H1 (cell line): ENCODE results near the gene STRIP2. TPM values are rescaled to one million over a fixed set of nuclear protein-coding genes. Genes with fewer than 3 reads are reported as not detected.

Experiments
- CTCF ChIA-PET: fragments of 300-600 bp; sonication (Branson Sonifier 250); formaldehyde crosslinking; loops from one replicate; lab custom pipeline; 2021; ENCODE audit not compliant: partially characterized antibody; lab: Charles Lee
- POLR2A ChIA-PET: fragments of 300-600 bp; sonication (Branson Sonifier 250); formaldehyde crosslinking; loops from one replicate; lab custom pipeline; 2021; ENCODE audit warnings: inconsistent platforms; ENCODE audit not compliant: partially characterized antibody; lab: Charles Lee
- DNase-seq, 2 experiments: peaks; one replicate each; pipeline versions ENCODE4 v3.0.0 to v3.0.0-alpha.2; 2010 to 2022; ENCODE audit warnings: low spot score in 2 of 2, low read depth in 1 of 2, mixed read lengths in 1 of 2
- FAIRE-seq: peaks from 2 replicates; lab custom pipeline; 2011; peaks lifted over from hg19 to GRCh38; lab: Jason Lieb, UNC
- H2AFZ ChIP-seq: 2 replicates; pipeline ENCODE4 v1.8.1; 2012; ENCODE audit warnings: low read length, inconsistent platforms
- H2AK5ac ChIP-seq: 2 replicates; pipeline ENCODE4 v1.6.1; 2013; ENCODE audit warnings: low read depth, low read length
- H2BK120ac ChIP-seq: replicated peaks from 2 replicates; pipeline ENCODE3; 2013; ENCODE audit warnings: low read depth, low read length, inconsistent platforms
- H2BK12ac ChIP-seq: 2 replicates; pipeline ENCODE4 v1.6.1; 2013; ENCODE audit warnings: low read depth, low read length
- H2BK15ac ChIP-seq: 2 replicates; pipeline ENCODE4 v1.6.1; 2013; ENCODE audit warnings: low read length
- H2BK20ac ChIP-seq: 2 replicates; pipeline ENCODE4 v1.6.1; 2013; ENCODE audit warnings: low read length
- H2BK5ac ChIP-seq: 2 replicates; pipeline ENCODE4 v1.6.1; 2013; ENCODE audit warnings: low read depth, low read length
- H3K14ac ChIP-seq: 2 replicates; pipeline ENCODE4 v1.6.1; 2013; ENCODE audit warnings: inconsistent platforms; ENCODE audit not compliant: insufficient read length
- H3K18ac ChIP-seq: 2 replicates; pipeline ENCODE4 v1.6.1; 2013; ENCODE audit warnings: low read length; ENCODE audit errors: extremely low read depth
- H3K23ac ChIP-seq: 2 replicates; pipeline ENCODE4 v1.6.1; 2013; ENCODE audit warnings: inconsistent platforms; ENCODE audit not compliant: insufficient read length
- H3K23me2 ChIP-seq: 2 replicates; pipeline ENCODE4 v1.6.1; 2013; ENCODE audit warnings: low read depth, low read length
- H3K27ac ChIP-seq: 2 replicates; pipeline ENCODE4 v1.6.1; 2011; ENCODE audit warnings: low read depth, low read length, inconsistent platforms
- H3K27me3 ChIP-seq, 4 experiments: replicated peaks in 1 of 4; 1 replicate in 1 of 4; 2 replicates in 3 of 4; pipeline versions ENCODE4 v1.6.1 to v1.8.1; 2011 to 2013; ENCODE audit warnings: low read length in 3 of 4, mild to moderate bottlenecking in 3 of 4, inconsistent platforms in 2 of 4, mixed read lengths in 2 of 4, moderate library complexity in 1 of 4; ENCODE audit not compliant: control insufficient read depth in 3 of 4, insufficient read depth in 3 of 4; ENCODE audit errors: extremely low read depth in 1 of 4
- H3K36me3 ChIP-seq, 4 experiments: 2 replicates each; pipeline versions ENCODE4 v1.6.1 to v1.8.1; 2011 to 2013; ENCODE audit warnings: mild to moderate bottlenecking in 4 of 4, low read length in 3 of 4, moderate library complexity in 2 of 4, control low read depth in 1 of 4, inconsistent platforms in 1 of 4; ENCODE audit not compliant: insufficient read depth in 4 of 4, control insufficient read depth in 2 of 4
- H3K4ac ChIP-seq: replicated peaks from 2 replicates; pipeline ENCODE3; 2013; ENCODE audit warnings: low read length, low read depth, mixed read lengths, inconsistent platforms; ENCODE audit not compliant: insufficient read length
- H3K4me1 ChIP-seq, 4 experiments: replicated peaks in 1 of 4; 1 replicate in 1 of 4; 2 replicates in 3 of 4; pipeline versions ENCODE4 v1.6.1 to v1.8.1; 2011 to 2013; ENCODE audit warnings: low read length in 3 of 4, inconsistent platforms in 2 of 4, mixed read lengths in 1 of 4; ENCODE audit not compliant: insufficient read depth in 4 of 4, control insufficient read depth in 3 of 4
- H3K4me2 ChIP-seq, 2 experiments: 2 replicates each; pipeline versions ENCODE4 v1.6.1 to v1.8.1; 2011 to 2013; ENCODE audit warnings: low read depth in 2 of 2, low read length in 2 of 2, control low read depth in 1 of 2, inconsistent platforms in 1 of 2, mild to moderate bottlenecking in 1 of 2; ENCODE audit not compliant: insufficient read depth in 1 of 2
- H3K4me3 ChIP-seq, 4 experiments: fragments of 200-600, 300-600 bp in 1 of 4; sonication (generic), shearing (Covaris generic), sonication (Bioruptor Twin) in 1 of 4; 2 replicates each; pipeline versions ENCODE4 v1.5.1 to v1.8.1; 2011 to 2016; ENCODE audit warnings: low read length in 4 of 4, low read depth in 3 of 4, control low read depth in 2 of 4, inconsistent platforms in 2 of 4, mild to moderate bottlenecking in 2 of 4, mixed read lengths in 1 of 4, moderate library complexity in 1 of 4; ENCODE audit not compliant: insufficient read depth in 2 of 4; ENCODE audit errors: extremely low read depth in 1 of 4
- H3K56ac ChIP-seq: replicated peaks from 2 replicates; pipeline ENCODE3; 2013; ENCODE audit warnings: low read depth, mild to moderate bottlenecking, mixed read lengths, low read length, inconsistent platforms; ENCODE audit not compliant: insufficient read length
- H3K79me1 ChIP-seq: 2 replicates; pipeline ENCODE4 v1.6.1; 2013; ENCODE audit warnings: low read depth, low read length, control low read depth
- H3K79me2 ChIP-seq, 2 experiments: 2 replicates each; pipeline versions ENCODE4 v1.6.1 to v1.8.1; 2012 to 2013; ENCODE audit warnings: low read length in 2 of 2, mild to moderate bottlenecking in 2 of 2, inconsistent platforms in 1 of 2; ENCODE audit not compliant: insufficient read depth in 2 of 2, control insufficient read depth in 1 of 2
- H3K9ac ChIP-seq, 4 experiments: replicated peaks in 1 of 4; 1 replicate in 1 of 4; 2 replicates in 3 of 4; pipeline versions ENCODE4 v1.6.1 to v1.8.1; 2011 to 2013; ENCODE audit warnings: low read depth in 3 of 4, low read length in 3 of 4, control low read depth in 2 of 4, mild to moderate bottlenecking in 2 of 4, moderate library complexity in 2 of 4, inconsistent platforms in 1 of 4; ENCODE audit errors: extremely low read depth in 1 of 4
- H3K9me3 ChIP-seq, 2 experiments: 2 replicates each; pipeline versions ENCODE4 v1.6.1 to v1.8.1; 2012 to 2013; ENCODE audit warnings: mild to moderate bottlenecking in 2 of 2, moderate library complexity in 2 of 2, control low read depth in 1 of 2, inconsistent platforms in 1 of 2, low read depth in 1 of 2, low read length in 1 of 2, mixed read lengths in 1 of 2; ENCODE audit not compliant: insufficient read depth in 2 of 2
- H4K20me1 ChIP-seq, 2 experiments: replicated peaks in 1 of 2; 2 replicates each; pipeline versions ENCODE3 to v1.8.1; 2011 to 2013; ENCODE audit warnings: inconsistent platforms in 2 of 2, low read length in 2 of 2, mild to moderate bottlenecking in 1 of 2; ENCODE audit not compliant: insufficient read depth in 2 of 2, control insufficient read depth in 1 of 2
- H4K5ac ChIP-seq: 2 replicates; pipeline ENCODE4 v1.6.1; 2013; ENCODE audit warnings: low read length, low read depth, mixed read lengths, inconsistent platforms; ENCODE audit not compliant: insufficient read length
- H4K8ac ChIP-seq: 2 replicates; pipeline ENCODE4 v1.8.0; 2013; ENCODE audit warnings: mild to moderate bottlenecking, moderate library complexity, low read length, inconsistent platforms; ENCODE audit not compliant: insufficient read depth; ENCODE audit errors: extremely low read depth
- H4K91ac ChIP-seq: replicated peaks from 2 replicates; pipeline ENCODE3; 2013; ENCODE audit warnings: low read length, mixed read lengths, inconsistent platforms; ENCODE audit not compliant: insufficient read length
- EZH2 ChIP-seq: fragments of 200-600 bp; sonication (generic); IDR thresholded peaks from 2 replicates; pipeline ENCODE4 v1.7.1; 2012; ENCODE audit warnings: low read depth, mild to moderate bottlenecking, moderate library complexity, low read length, inconsistent platforms; ENCODE audit not compliant: severe bottlenecking
- GTF2F1 ChIP-seq: IDR thresholded peaks from 2 replicates; pipeline ENCODE4 v1.6.1; 2012; ENCODE audit warnings: low read depth, low read length, improper control_type of control experiment, borderline replicate concordance
- MAFK ChIP-seq: IDR thresholded peaks from 2 replicates; pipeline ENCODE4 v1.6.1; 2012; ENCODE audit warnings: low read depth, mild to moderate bottlenecking, improper control_type of control experiment, low read length
- POLR2A ChIP-seq, 2 experiments: IDR thresholded peaks; 1 replicate in 1 of 2; 2 replicates in 1 of 2; pipeline ENCODE4 v1.6.1; 2011; ENCODE audit warnings: low read depth in 2 of 2, low read length in 2 of 2, mild to moderate bottlenecking in 2 of 2; ENCODE audit errors: control extremely low read depth in 1 of 2
- SIN3A ChIP-seq, 2 experiments: IDR thresholded peaks in 1 of 2; conservative IDR thresholded peaks in 1 of 2; 2 replicates each; pipeline ENCODE4 v1.6.1; 2011 to 2012; ENCODE audit warnings: low read length in 2 of 2, improper control_type of control experiment in 1 of 2, low read depth in 1 of 2, mild to moderate bottlenecking in 1 of 2
- WGBS, 2 experiments: shearing (Covaris generic) in 1 of 2; methylation state at CpG; one replicate each; pipeline versions ENCODE4 v1.1.6 to v1.1.7; 2013 to 2015; ENCODE audit warnings: low lambda C conversion rate in 2 of 2, mixed read lengths in 2 of 2, inconsistent platforms in 1 of 2, low coverage in 1 of 2, missing lambda C conversion rate in 1 of 2; ENCODE audit not compliant: insufficient replicate concordance in 2 of 2, insufficient coverage in 1 of 2, insufficient read length in 1 of 2; ENCODE audit errors: extremely low coverage in 1 of 2, missing lambda C conversion rate in 1 of 2; 5-methylcytosine and 5-hydroxymethylcytosine counted together
- polyA plus RNA-seq, 7 experiments: library from polyadenylated mRNA; depleted of rRNA in 3 of 7; stranded (reverse) in 5 of 7; unstranded in 2 of 7; fragments of >200 nt in 5 of 7; fragments of 200-250 nt in 2 of 7; gene quantifications; 1 replicate in 5 of 7; 2 replicates in 1 of 7; 4 replicates in 1 of 7; pipeline versions ENCODE4 v1.2.1 to v1.2.3, GENCODE V29; 2011 to 2013; ENCODE audit warnings: missing spikeins in 2 of 7, mixed read lengths in 2 of 7
- total RNA-seq: library from RNA; stranded (reverse); fragmentation: NEBNext Ultra II Directional; extraction: Animal tissue kit (Norgen Biotek cat#: 25700); gene quantifications from 2 replicates; pipeline ENCODE4 v1.2.1, GENCODE V29; 2021
- TF ChIP-seq, protein P1 (sequence below): IDR thresholded peaks from 2 replicates; pipeline ENCODE4 v1.6.1; 2012; ENCODE audit warnings: inconsistent platforms

STRIP2 gene
- total and polyA plus RNA-seq, 2 of the 8 experiments (the other 6 are each of a cell fraction or from before 2014, with no cell fraction given) = 5.3 to 8.2 TPM

DNA sequence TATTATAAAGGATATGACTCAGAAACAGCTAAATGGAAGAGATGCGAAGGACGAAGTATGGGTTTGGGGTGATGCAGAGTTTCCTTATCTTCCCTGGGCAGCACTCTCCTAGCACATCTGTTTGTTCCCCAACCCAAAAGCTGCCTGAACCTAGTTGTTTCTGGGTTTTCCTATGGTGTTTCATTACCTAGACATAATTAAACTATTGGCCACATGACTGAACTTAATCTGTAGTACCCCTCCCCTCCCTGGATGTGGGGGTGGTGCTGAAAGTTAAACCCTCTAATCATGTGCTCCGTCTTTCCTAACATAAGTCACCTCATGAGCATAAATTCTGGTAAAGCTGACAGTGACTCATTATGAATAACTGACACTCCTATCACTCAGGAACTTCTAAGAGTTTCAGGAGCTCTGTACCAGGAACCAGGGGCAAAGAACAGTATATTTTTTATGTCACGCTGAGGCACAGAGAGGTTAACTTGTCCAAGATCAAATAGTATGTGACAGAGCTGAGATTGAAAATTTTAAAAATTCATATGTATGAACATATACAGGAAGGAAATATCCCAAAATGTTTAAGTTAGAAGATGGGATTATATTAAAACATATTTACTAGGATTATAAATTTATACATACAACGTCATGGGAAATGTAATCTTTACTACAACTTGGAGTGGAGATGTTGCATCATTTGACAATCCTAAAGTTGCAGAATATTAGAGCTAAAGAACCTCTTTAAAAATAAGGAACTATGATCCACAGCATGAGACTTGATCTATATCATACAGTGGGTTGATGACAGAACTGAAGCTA is 4.8 kb downstream of the STRIP2 start:
- WGBS, 2 experiments = 93% methylated on average over 5 of the region's 5 CpGs; no CpG with 5 or more reads in 1 of the 2 experiments
- H3K79me2 ChIP-seq = peaks cover 0 to 3% of the 10 kb centered on the region in 2 experiments; a peak in 1 of 4 replicates
- H3K79me1 ChIP-seq = no peaks in the 10 kb centered on the region
- DNase-seq (no peak), FAIRE-seq (no peak)
- H2AFZ ChIP-seq = no peak overlapping the region
- H3K23me2 ChIP-seq = peaks cover 4% of the 10 kb centered on the region; the same call in 1 of the 2 replicates
- CTCF ChIA-PET = interaction anchor here (0.9 to 1.5 kb wide), 5 partner anchors 13 to 203 kb away, joined by 3 to 7 read pairs (median 3); no protein-coding TSS in a partner anchor
- peaks cover 3 to 5% of the 10 kb centered on the region in 2 experiments for H4K20me1 ChIP-seq
- H3K4me1 ChIP-seq = no peaks in the 10 kb centered on the region; a peak in 1 of 7 replicates
- no peak overlapping the region for H3K56ac ChIP-seq
- no peak overlapping the region for H3K4ac ChIP-seq
- POLR2A ChIA-PET = interaction anchor here (1.9 kb wide), 1 partner anchor 10 kb away, joined by 8 read pairs; no protein-coding TSS in a partner anchor
- no peak overlapping the region for H2BK20ac ChIP-seq
- no peak overlapping the region for H3K4me2 ChIP-seq
- no peak overlapping the region for H2BK12ac ChIP-seq
- no peak overlapping the region for H3K14ac ChIP-seq
- no peak overlapping the region for H4K8ac ChIP-seq
- TF ChIP-seq EZH2 (no peak), SIN3A (conservative IDR thresholded peaks at IDR 0.05 in 1 of 2, IDR thresholded peaks at IDR 0.05 in 1 of 2; ENCODE audit: low read depth in 1 of 2, low read length in 2 of 2) (no peak), MAFK (no peak), GTF2F1 (no peak), POLR2A (IDR thresholded peaks at IDR 0.05; ENCODE audit: control extremely low read depth in 1 of 2, low read depth in 2 of 2, low read length in 2 of 2) (no peak)
- TF ChIP-seq, protein P1, sequence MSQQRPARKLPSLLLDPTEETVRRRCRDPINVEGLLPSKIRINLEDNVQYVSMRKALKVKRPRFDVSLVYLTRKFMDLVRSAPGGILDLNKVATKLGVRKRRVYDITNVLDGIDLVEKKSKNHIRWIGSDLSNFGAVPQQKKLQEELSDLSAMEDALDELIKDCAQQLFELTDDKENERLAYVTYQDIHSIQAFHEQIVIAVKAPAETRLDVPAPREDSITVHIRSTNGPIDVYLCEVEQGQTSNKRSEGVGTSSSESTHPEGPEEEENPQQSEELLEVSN = no peak
- H2BK120ac ChIP-seq = no peak overlapping the region
- no peak overlapping the region for H2BK15ac ChIP-seq
- no peaks in the 10 kb centered on the region for H3K9me3 ChIP-seq
- H4K91ac ChIP-seq = no peak overlapping the region
- H3K23ac ChIP-seq = no peak overlapping the region
- no peak overlapping the region for H2BK5ac ChIP-seq
- H4K5ac ChIP-seq = no peak overlapping the region
- H3K27ac ChIP-seq = no peak overlapping the region
- H3K4me3 ChIP-seq = no peak overlapping the region
- H3K9ac ChIP-seq = no peak overlapping the region
- peaks cover 0 to 7% (median 0%) of the 10 kb centered on the region in 4 experiments; a peak in 2 of 8 replicates for H3K36me3 ChIP-seq
- no peak overlapping the region for H3K18ac ChIP-seq
- no peak overlapping the region for H2AK5ac ChIP-seq
- peaks cover 0 to 7% (median 3%) of the 10 kb centered on the region in 4 experiments; a peak in 3 of 7 replicates for H3K27me3 ChIP-seq
